Measurements from ENCODE around the gene MED13L. TPM values are rescaled to one million over a fixed set of nuclear protein-coding genes. Genes with fewer than 3 reads are reported as not detected.
A peak's percentile ranks its signal among the peaks of the same experiment; 100 is the strongest.
"Not testable (repeated sequence)": the region's sequence is repeated elsewhere in the genome, so short reads cannot be mapped to it uniquely, and the experiment has no call there.

Gene MED13L
- polyA plus RNA-seq, 3 donors = 69.5 to 83.0 (median 76.0) TPM

DNA sequence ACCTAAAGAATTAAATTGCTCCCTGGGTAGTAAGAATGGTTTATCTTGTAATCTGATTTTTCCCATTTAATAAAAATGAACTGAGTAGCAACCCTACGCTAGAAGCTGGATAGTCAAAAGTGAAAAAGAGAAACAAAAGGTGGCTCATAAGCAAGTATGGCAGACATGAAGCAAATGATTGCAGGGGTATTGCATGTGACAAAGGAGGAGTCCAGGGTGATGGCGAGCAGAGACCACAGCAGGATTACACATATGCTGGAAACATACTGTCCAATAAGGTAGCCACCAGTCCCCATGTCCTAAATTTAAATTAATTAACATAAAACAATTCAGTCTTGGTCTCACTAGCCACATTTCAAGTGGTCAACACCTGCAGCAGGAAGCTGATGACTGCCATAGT, 283.8 kb downstream of the MED13L start:
- no peak for DNase-seq (ENCODE audit: low read depth in 3 of 3, low spot score in 2 of 3)

GRCh38 chr12:115990241-115990640, 287.3 kb downstream of the MED13L start:
- no peak for DNase-seq (ENCODE audit: low read depth in 3 of 3, low spot score in 2 of 3)

GRCh38 chr12:115988625-115989563, 288.6 kb downstream of the MED13L start:
- no peak for DNase-seq (ENCODE audit: low read depth in 3 of 3, low spot score in 2 of 3)

DNA sequence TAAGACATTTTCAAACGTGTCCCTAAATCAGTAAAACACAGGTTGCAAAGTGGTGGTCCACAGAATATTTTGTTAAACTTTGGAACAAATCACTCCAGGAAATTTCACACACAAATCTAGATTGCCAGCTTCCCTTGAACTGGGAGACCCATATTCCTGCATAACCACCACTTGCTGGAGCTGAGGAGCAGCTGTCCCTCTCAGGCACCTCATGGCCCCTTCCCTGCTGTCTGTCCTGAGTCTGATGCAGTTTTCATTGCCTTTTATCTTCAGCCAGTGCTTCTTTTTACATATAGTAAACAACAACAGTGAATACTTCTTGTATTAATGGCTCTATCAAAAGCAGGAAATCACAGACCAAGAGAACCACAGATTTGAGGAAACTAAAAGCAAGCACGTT, 289.3 kb downstream of the MED13L start:
- DNase-seq (ENCODE audit: low read depth in 3 of 3, low spot score in 2 of 3) = no peak

DNA sequence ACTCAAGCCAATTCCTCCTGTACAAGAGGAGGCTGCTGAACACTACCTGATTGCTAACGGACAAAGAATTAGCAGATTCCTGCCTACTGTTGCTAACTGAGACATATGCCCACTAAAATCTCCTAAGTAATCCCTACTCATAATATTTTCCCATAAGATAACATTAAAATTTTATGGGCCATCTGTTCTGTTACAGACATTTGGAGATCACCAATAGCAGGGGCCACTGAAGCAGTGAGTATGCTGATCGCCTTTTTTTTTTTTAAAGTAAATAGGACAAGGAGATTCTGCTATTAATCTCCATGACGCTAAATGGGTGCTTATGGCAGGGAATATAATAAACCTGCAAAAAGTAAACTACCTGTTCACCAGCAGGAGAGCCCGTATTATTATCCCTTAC, 292.9 kb downstream of the MED13L start:
- DNase-seq (ENCODE audit: low read depth in 3 of 3, low spot score in 2 of 3) = no peak

GRCh38 chr12:115983226-115983798, 294.2 kb downstream of the MED13L start:
- no peak for DNase-seq (ENCODE audit: low read depth in 3 of 3, low spot score in 2 of 3)

DNA sequence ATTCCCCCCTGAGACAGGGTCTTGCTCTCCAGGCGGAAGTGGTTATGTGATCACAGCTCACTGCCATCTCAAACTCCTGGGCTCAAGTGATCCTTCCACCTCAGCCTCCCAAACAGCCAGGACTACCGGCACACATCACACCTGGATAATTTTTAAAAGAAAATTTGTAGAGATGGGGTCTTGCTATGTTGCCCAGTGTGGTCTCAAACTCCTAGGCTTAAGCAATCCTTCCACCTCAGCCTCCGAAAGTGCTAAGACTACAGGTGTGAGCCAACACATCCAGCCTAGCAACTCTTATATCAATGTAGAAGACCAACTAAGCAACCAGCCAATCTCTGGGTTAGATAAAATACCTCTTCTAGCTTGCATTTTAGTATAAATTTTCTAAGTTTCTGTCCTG, 297.2 kb downstream of the MED13L start:
- no peak for DNase-seq (ENCODE audit: low read depth in 3 of 3, low spot score in 2 of 3)

DNA sequence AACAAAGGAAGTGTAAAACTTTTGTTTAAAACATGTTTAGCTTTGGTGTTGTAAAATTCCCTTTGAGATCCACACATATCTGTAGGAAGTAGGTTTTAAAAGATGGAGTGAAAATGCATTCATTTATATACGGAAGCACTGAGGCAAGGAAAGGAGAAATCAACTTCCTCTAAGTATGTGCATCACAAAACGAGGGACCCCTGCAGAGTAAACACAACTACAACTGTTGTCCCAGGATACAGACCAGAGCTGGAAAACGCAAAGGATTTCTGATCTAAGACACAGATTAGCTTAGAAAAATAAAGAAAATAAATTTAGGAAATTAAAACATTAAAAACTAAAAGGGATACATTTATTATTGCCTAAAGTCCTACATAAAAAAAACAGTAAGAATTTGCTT, 297.6 kb downstream of the MED13L start:
- no peak for DNase-seq (ENCODE audit: low read depth in 3 of 3, low spot score in 2 of 3)

GRCh38 chr12:115979351-115979750, 298.1 kb downstream of the MED13L start:
- no peak for DNase-seq (ENCODE audit: low read depth in 3 of 3, low spot score in 2 of 3)

DNA sequence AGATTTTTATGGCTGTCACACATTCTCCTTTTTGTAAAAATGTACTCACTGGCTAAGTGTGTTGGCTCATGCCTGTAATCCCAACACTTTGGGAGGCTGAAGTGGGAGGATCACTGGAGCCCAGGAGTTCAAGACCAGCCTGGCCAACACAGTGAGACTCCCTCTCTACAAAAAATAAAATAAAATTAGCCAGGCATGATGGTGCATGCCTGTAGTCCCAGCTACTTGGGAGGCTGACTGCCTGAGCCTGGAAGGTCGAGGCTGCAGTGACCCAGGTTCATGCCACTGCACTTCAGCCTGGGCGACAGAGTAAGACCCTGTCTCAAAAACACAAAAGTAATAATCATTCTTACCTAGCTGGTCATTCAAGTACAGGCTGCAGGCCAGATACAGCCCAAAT, 300.7 kb downstream of the MED13L start:
- not testable (repeated sequence) for DNase-seq (ENCODE audit: low read depth in 3 of 3, low spot score in 2 of 3)

DNA sequence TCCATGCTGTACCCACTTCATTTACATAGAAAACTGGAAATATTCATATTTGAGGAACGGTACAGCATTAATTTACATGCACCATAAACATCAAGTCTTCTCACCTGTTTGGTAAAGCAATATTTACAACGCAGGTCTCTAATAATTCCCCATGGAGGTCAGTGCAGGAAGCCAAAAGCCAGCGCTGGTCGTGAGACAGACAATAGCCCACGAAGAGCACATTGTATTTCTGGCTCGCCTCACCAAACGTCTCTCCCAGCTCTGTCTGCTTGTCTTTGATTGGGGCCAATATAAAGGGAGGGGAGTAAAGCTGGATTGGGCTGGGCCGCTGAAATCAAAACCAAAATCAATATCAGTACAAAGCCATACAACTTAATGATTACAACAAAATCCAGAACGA, 302.1 kb downstream of the MED13L start:
- DNase-seq (ENCODE audit: low read depth in 3 of 3, low spot score in 2 of 3) = no peak

- DNase-seq (ENCODE audit: low read depth in 3 of 3, low spot score in 2 of 3) = peak; percentile 53 to 65 (median 63)
These were observed 303.3 kb downstream of the MED13L start for GRCh38 chr12:115973968-115974724.

DNA sequence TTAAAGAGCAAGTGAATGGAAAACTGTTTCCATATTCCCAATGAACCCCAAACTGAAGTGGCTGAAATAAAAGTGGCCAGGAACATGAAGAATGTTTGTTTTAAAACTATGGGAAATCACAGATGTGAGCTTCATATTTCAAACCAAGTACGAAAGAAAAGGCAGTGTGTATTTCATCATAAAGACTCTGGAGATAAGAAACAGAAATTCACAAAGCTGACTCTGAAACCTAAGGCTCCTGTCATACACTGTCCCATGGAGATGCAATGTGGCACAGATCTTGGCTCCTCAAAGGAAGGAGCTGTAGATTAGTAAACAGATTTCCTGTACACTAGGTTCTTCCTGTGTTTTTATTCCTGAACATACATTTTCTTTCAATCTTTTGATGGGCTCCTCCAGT, 304.4 kb downstream of the MED13L start:
- no peak for DNase-seq (ENCODE audit: low read depth in 3 of 3, low spot score in 2 of 3)

DNA sequence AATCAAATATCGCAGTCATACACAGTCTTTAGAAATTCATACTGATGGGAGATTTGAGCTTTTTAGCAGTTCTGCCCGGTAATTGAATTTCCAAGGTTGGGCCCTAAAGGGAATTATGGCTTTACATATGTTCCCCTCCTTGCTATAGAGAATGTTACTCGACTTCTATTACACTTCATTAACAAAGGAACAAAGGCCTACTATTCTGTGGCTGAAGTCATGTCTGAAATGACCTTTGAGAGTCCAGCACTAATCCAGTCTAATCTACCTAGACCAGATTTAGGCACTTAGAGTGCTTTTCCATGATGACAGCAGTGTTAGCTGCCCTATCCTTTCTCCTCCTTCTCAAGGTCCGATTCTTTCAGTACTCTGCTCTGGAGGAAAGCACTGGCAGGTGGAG, 305.3 kb downstream of the MED13L start:
- DNase-seq (ENCODE audit: low read depth in 3 of 3, low spot score in 2 of 3) = no peak

- no peak for DNase-seq (ENCODE audit: low read depth in 3 of 3, low spot score in 2 of 3)
These were observed 309.3 kb downstream of the MED13L start for GRCh38 chr12:115968211-115968610.

DNA sequence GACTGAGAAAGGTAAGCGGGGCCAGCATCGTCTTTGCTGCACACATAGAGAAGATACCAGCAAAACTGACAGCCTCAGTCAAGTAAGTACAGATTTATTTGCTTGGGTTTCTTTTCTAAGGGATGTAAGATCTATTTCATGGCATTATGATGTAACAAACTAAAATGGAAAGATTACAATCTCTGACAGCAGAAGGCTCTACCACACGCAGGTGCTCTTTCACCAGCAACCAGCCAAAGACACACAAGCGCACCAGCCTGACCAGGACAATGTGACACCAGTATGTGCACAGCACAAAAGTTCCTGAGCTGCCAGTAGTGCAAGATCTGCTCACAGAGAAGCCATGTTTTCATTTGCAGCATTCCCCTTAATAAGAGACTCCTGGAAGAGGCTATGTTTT, 311.1 kb downstream of the MED13L start:
- DNase-seq (ENCODE audit: low read depth in 3 of 3, low spot score in 2 of 3) = no peak

- no peak for DNase-seq (ENCODE audit: low read depth in 3 of 3, low spot score in 2 of 3)
These were observed 312.9 kb downstream of the MED13L start for GRCh38 chr12:115964626-115965025.

DNA sequence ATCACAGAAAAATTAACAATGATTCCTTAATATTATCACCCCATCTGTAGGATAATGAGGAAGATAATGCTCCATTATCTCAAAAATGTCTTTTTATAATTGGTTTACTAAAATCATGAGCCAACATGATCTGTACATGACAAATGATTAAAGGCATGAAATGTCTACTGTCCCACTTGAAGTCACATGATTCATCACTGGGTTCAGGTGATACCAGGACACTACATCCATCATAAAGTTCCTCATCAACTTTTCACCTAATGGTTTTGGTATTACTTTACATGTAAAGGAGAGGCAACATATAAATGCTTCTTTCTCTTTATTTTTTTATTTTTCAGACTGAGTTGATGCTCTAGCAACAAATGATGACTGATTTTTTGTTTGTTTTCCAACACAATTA, 313.3 kb downstream of the MED13L start:
- no peak for DNase-seq (ENCODE audit: low read depth in 3 of 3, low spot score in 2 of 3)

- DNase-seq (ENCODE audit: low read depth in 3 of 3, low spot score in 2 of 3) = no peak
These were observed 315.3 kb downstream of the MED13L start for GRCh38 chr12:115962216-115962615.

GRCh38 chr12:115960868-115961802, 316.4 kb downstream of the MED13L start:
- no peak for DNase-seq (ENCODE audit: low read depth in 3 of 3, low spot score in 2 of 3)
